ENCODE results near the gene GLMP. TPM values are rescaled to one million over a fixed set of nuclear protein-coding genes. Genes with fewer than 3 reads are reported as not detected.
A peak's percentile ranks its signal among the peaks of the same experiment; 100 is the strongest.

GLMP gene
- total and polyA plus RNA-seq, 10 donors, result 25.5 to 54.4 (median 34.0) TPM

- no peak for DNase-seq
- peaks cover 14 to 78% (median 44%) of the 10 kb centered on the region in 6 donors for H3K4me1 ChIP-seq
- H3K36me3 ChIP-seq, result peaks cover 0 to 53% (median 37%) of the 10 kb centered on the region in 6 donors
- H3K27me3 ChIP-seq (replicated peaks in 1 of 7), result no peaks in the 10 kb centered on the region
- no peaks in the 10 kb centered on the region for H3K9me3 ChIP-seq
- TF ChIP-seq POLR2AphosphoS5 (IDR thresholded peaks at IDR 0.05) (no peak), POLR2A (IDR thresholded peaks at IDR 0.05) (no peak)
- TF ChIP-seq, protein P1, sequence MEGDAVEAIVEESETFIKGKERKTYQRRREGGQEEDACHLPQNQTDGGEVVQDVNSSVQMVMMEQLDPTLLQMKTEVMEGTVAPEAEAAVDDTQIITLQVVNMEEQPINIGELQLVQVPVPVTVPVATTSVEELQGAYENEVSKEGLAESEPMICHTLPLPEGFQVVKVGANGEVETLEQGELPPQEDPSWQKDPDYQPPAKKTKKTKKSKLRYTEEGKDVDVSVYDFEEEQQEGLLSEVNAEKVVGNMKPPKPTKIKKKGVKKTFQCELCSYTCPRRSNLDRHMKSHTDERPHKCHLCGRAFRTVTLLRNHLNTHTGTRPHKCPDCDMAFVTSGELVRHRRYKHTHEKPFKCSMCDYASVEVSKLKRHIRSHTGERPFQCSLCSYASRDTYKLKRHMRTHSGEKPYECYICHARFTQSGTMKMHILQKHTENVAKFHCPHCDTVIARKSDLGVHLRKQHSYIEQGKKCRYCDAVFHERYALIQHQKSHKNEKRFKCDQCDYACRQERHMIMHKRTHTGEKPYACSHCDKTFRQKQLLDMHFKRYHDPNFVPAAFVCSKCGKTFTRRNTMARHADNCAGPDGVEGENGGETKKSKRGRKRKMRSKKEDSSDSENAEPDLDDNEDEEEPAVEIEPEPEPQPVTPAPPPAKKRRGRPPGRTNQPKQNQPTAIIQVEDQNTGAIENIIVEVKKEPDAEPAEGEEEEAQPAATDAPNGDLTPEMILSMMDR (IDR thresholded peaks at IDR 0.05 in 8 of 11, conservative IDR thresholded peaks at IDR 0.05 in 3 of 11), result no peak
- 19 to 35% (median 26%) methylated on average over 8 of the region's 8 CpGs for WGBS, 5 donors
- intact Hi-C loops (cut with DNase I; ENCODE audit: low total_unique reads), result no loop called here
- H3K4me3 ChIP-seq, result peak overlapping the region; percentile 62 to 87 (median 72)
- peak overlapping the region in 6 of 8 donors; percentile 9 to 97 (median 94) for H3K27ac ChIP-seq
These were observed 14.2 kb downstream of the GLMP start for GRCh38 chr1:156281281-156281680.

- Histone ChIP-seq H3K27me3 (replicated peaks in 1 of 7) (no peaks in the 10 kb centered on the region), H3K9me3 (no peaks in the 10 kb centered on the region), H3K4me3 (no peak overlapping the region), H3K27ac (no peak overlapping the region), H3K4me1 (peaks cover 14 to 72% (median 43%) of the 10 kb centered on the region in 6 donors), H3K36me3 (peaks cover 0 to 55% (median 42%) of the 10 kb centered on the region in 6 donors)
- intact Hi-C loops (cut with DNase I; ENCODE audit: low total_unique reads), result no loop called here
- TF ChIP-seq, protein P1 (IDR thresholded peaks at IDR 0.05 in 8 of 11, conservative IDR thresholded peaks at IDR 0.05 in 3 of 11), result no peak
- no peak for TF ChIP-seq POLR2AphosphoS5 (IDR thresholded peaks at IDR 0.05)
- no peak for TF ChIP-seq POLR2A (IDR thresholded peaks at IDR 0.05)
- DNase-seq, result no peak
- 86 to 93% (median 88%) methylated on average over 3 of the region's 3 CpGs for WGBS, 5 donors
These were observed 15.6 kb downstream of the GLMP start for GRCh38 chr1:156279837-156280236.

GRCh38 chr1:156276966-156277381, 18.5 kb downstream of the GLMP start:
- Histone ChIP-seq H3K4me3 (peak overlapping the region in 1 of 8 donors; percentile 15), H3K9me3 (no peaks in the 10 kb centered on the region), H3K27ac (peak overlapping the region in 6 of 8 donors; percentile 15 to 87 (median 70)), H3K36me3 (peaks cover 2 to 84% (median 70%) of the 10 kb centered on the region in 6 donors), H3K27me3 (replicated peaks in 1 of 7) (no peaks in the 10 kb centered on the region), H3K4me1 (peaks cover 9 to 50% (median 24%) of the 10 kb centered on the region in 6 donors)
- 39 to 86% (median 56%) methylated on average over 6 of the region's 6 CpGs for WGBS, 5 donors
- TF ChIP-seq POLR2AphosphoS5 (IDR thresholded peaks at IDR 0.05) (no peak), POLR2A (IDR thresholded peaks at IDR 0.05) (no peak)
- TF ChIP-seq, protein P1 (IDR thresholded peaks at IDR 0.05 in 8 of 11, conservative IDR thresholded peaks at IDR 0.05 in 3 of 11), result no peak
- intact Hi-C loops (cut with DNase I; ENCODE audit: low total_unique reads), result no loop called here
- DNase-seq, result no peak

DNA sequence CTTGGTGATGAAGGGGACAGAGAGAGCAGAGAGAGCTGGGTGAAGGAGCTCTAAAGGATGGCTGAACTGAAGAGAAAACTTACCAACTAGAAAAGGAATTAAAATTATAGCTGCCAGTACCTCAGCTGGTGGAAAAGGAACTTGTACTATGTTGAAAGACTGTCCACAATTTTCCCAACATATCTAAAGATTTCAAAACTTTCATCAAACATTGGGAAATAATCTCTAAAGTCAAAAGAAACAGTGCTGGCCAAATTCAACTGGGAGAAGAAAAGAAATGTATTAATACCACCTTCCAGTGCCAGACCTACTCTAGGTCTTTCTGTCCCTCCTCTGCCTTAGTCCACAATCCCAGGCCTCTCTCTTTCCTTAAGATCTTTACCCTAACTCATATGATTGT, 18.9 kb downstream of the GLMP start:
- Histone ChIP-seq H3K4me3 (peak overlapping the region in 1 of 8 donors; percentile 15), H3K9me3 (no peaks in the 10 kb centered on the region), H3K27ac (peak overlapping the region in 6 of 8 donors; percentile 15 to 87 (median 70)), H3K4me1 (peaks cover 6 to 46% (median 19%) of the 10 kb centered on the region in 6 donors), H3K36me3 (peaks cover 2 to 88% (median 75%) of the 10 kb centered on the region in 6 donors), H3K27me3 (replicated peaks in 1 of 7) (no peaks in the 10 kb centered on the region)
- DNase-seq, result no peak
- intact Hi-C loops (cut with DNase I; ENCODE audit: low total_unique reads), result no loop called here
- no peak for TF ChIP-seq POLR2AphosphoS5 (IDR thresholded peaks at IDR 0.05)
- no peak for TF ChIP-seq POLR2A (IDR thresholded peaks at IDR 0.05)
- TF ChIP-seq, protein P1 (IDR thresholded peaks at IDR 0.05 in 8 of 11, conservative IDR thresholded peaks at IDR 0.05 in 3 of 11), result no peak

Measured in spleen (tissue), 11 donors.